ENCODE results near the gene MED16. TPM values are rescaled to one million over a fixed set of nuclear protein-coding genes. Genes with fewer than 3 reads are reported as not detected.
A peak's percentile ranks its signal among the peaks of the same experiment; 100 is the strongest.

Gene MED16
- total RNA-seq, 2 experiments from 2014 or later, result 19.1 to 54.3 TPM

GRCh38 chr19:911197-912033 lies 18.4 kb upstream of the MED16 start:
- peaks cover 6% of the 10 kb centered on the region for H3K36me3 ChIP-seq (ENCODE audit: insufficient read depth, low read length)
- H3K4me2 ChIP-seq (ENCODE audit: low read length), result no peak overlapping the region
- intact Hi-C loops (cut with micrococcal nuclease; ENCODE audit: unreplicated experiment), result no loop called here
- DNase-seq (ENCODE audit: low spot score), result no peak
- H3K79me2 ChIP-seq (ENCODE audit: insufficient read depth, low read depth, low read length), result peaks cover 35% of the 10 kb centered on the region; the same call in 1 of the 2 replicates
- H3K27ac ChIP-seq (ENCODE audit: low read depth, low read length, poor library complexity, severe bottlenecking), result no peak overlapping the region
- ChIA-PET CTCF (ENCODE audit: unreplicated experiment) (no interaction called here), POLR2A (no interaction called here)
- no peak overlapping the region for H3K4me3 ChIP-seq (ENCODE audit: low read depth, low read length, poor library complexity, severe bottlenecking)
- no peaks in the 10 kb centered on the region for H3K9me2 ChIP-seq (ENCODE audit: insufficient read depth, low read length)
- BruUV-seq (replicated peaks), result no TSS peak
- H3K9me3 ChIP-seq (ENCODE audit: low read length), result no peaks in the 10 kb centered on the region
- no peak overlapping the region for H2AFZ ChIP-seq (ENCODE audit: low read length)
- H4K20me1 ChIP-seq (ENCODE audit: insufficient read depth, low read length), result no peaks in the 10 kb centered on the region
- TF ChIP-seq EZH2phosphoT487 (IDR thresholded peaks at IDR 0.05; ENCODE audit: borderline replicate concordance, low read depth, low read length), result no peak
- peaks cover 41% of the 10 kb centered on the region for H3K4me1 ChIP-seq (ENCODE audit: insufficient read depth, low read length, poor library complexity, severe bottlenecking)

- Histone ChIP-seq H3K4me2 (ENCODE audit: low read length) (peak overlapping the region; percentile 54), H3K79me2 (ENCODE audit: insufficient read depth, low read depth, low read length) (peaks cover 30% of the 10 kb centered on the region; the same call in 1 of the 2 replicates), H4K20me1 (ENCODE audit: insufficient read depth, low read length) (no peaks in the 10 kb centered on the region), H3K27ac (ENCODE audit: low read depth, low read length, poor library complexity, severe bottlenecking) (peak overlapping the region; percentile 95), H3K4me1 (ENCODE audit: insufficient read depth, low read length, poor library complexity, severe bottlenecking) (peaks cover 47% of the 10 kb centered on the region), H3K36me3 (ENCODE audit: insufficient read depth, low read length) (peaks cover 6% of the 10 kb centered on the region), H3K4me3 (ENCODE audit: low read depth, low read length, poor library complexity, severe bottlenecking) (no peak overlapping the region), H3K9me3 (ENCODE audit: low read length) (no peaks in the 10 kb centered on the region), H2AFZ (ENCODE audit: low read length) (no peak overlapping the region), H3K9me2 (ENCODE audit: insufficient read depth, low read length) (no peaks in the 10 kb centered on the region)
- peak; percentile 59 for DNase-seq (ENCODE audit: low spot score)
- ChIA-PET CTCF (ENCODE audit: unreplicated experiment) (no interaction called here), POLR2A (interaction anchor here (1.3 kb wide), 1 partner anchor 14 kb away, joined by 3 read pairs; the partner anchor contains the start of genes MED16 and RNU6-9)
- no TSS peak for BruUV-seq (replicated peaks)
- intact Hi-C loops (cut with micrococcal nuclease; ENCODE audit: unreplicated experiment), result loop anchor here (2.0 kb wide), 1 partner anchor 15 kb away; the partner anchor contains the start of genes MED16 and RNU6-9
- TF ChIP-seq CTCF (conservative IDR thresholded peaks at IDR 0.05; ENCODE audit: low read length) (no peak), EZH2phosphoT487 (IDR thresholded peaks at IDR 0.05; ENCODE audit: borderline replicate concordance, low read depth, low read length) (no peak)
Observed at GRCh38 chr19:907183-907853, 14.3 kb upstream of the MED16 start.

- Histone ChIP-seq H3K4me2 (ENCODE audit: low read length) (peak overlapping the region; percentile 54), H3K9me2 (ENCODE audit: insufficient read depth, low read length) (no peaks in the 10 kb centered on the region), H3K79me2 (ENCODE audit: insufficient read depth, low read depth, low read length) (peaks cover 26% of the 10 kb centered on the region; the same call in 1 of the 2 replicates), H2AFZ (ENCODE audit: low read length) (no peak overlapping the region), H3K4me3 (ENCODE audit: low read depth, low read length, poor library complexity, severe bottlenecking) (peak overlapping the region; percentile 2), H3K4me1 (ENCODE audit: insufficient read depth, low read length, poor library complexity, severe bottlenecking) (peaks cover 47% of the 10 kb centered on the region), H3K9me3 (ENCODE audit: low read length) (no peaks in the 10 kb centered on the region), H3K27ac (ENCODE audit: low read depth, low read length, poor library complexity, severe bottlenecking) (peak overlapping the region; percentile 95), H3K36me3 (ENCODE audit: insufficient read depth, low read length) (peaks cover 10% of the 10 kb centered on the region), H4K20me1 (ENCODE audit: insufficient read depth, low read length) (no peaks in the 10 kb centered on the region)
- no TSS peak for BruUV-seq (replicated peaks)
- ChIA-PET POLR2A (no interaction called here), CTCF (ENCODE audit: unreplicated experiment) (no interaction called here)
- no peak for TF ChIP-seq EZH2phosphoT487 (IDR thresholded peaks at IDR 0.05; ENCODE audit: borderline replicate concordance, low read depth, low read length)
- no peak for TF ChIP-seq CTCF (conservative IDR thresholded peaks at IDR 0.05; ENCODE audit: low read length)
- intact Hi-C loops (cut with micrococcal nuclease; ENCODE audit: unreplicated experiment), result loop anchor here (2.0 kb wide), 1 partner anchor 14 kb away; the partner anchor contains the start of genes MED16 and RNU6-9
- peak; percentile 72 for DNase-seq (ENCODE audit: low spot score)
Observed at GRCh38 chr19:906480-906879, 13.5 kb upstream of the MED16 start.
